ENCODE data around the gene GAL3ST3. TPM values are rescaled to one million over a fixed set of nuclear protein-coding genes. Genes with fewer than 3 reads are reported as not detected.
"Not testable (repeated sequence)": the region's sequence is repeated elsewhere in the genome, so short reads cannot be mapped to it uniquely, and the experiment has no call there.

GAL3ST3 gene
- total and polyA plus RNA-seq, 2 experiments from 2014 or later = 0.80 to 1.1 TPM

DNA sequence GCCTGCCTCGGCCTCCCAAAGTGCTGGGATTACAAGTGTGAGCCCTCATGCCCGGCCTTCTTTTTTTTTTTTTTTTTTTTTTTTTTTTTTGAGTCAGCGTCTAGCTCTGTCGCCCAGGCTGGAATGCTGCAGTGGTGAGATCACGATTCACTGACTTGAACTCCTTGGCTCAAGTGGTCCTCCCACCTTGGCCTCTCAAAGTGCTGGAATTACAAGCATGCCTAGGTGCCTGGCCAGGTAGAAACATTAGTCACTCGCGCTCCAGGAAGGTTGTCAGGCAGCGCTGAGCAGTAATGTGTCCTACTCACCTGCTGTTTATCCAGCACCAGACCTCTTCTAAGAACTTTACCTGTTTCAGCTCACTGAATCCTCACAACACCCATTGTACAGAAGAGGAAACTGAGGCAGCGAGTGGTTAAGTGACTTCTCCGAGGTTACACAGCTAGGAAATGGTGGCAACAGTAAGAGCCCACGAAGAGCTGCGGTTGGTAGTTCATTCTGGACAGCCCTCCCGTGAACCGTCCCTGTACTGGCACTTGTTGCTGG, 37.6 kb downstream of the GAL3ST3 start:
- 47% methylated on average over 13 of the region's 14 CpGs for WGBS (ENCODE audit: low lambda C conversion rate, missing lambda C conversion rate)
- Histone ChIP-seq H3K4me3 (no peak overlapping the region), H3K4me2 (peak overlapping the region; percentile 56), H3K27ac (no peak overlapping the region), H4K20me1 (ENCODE audit: insufficient read depth, poor library complexity, severe bottlenecking) (no peaks in the 10 kb centered on the region), H3K9me2 (replicated peaks; ENCODE audit: insufficient read depth) (no peaks in the 10 kb centered on the region), H3K36me3 (replicated peaks; ENCODE audit: insufficient read depth, low read depth) (no peaks in the 10 kb centered on the region), H3K4me1 (ENCODE audit: insufficient read depth) (no peaks in the 10 kb centered on the region), H3K27me3 (peaks cover 22% of the 10 kb centered on the region), H2AFZ (no peak overlapping the region), H3K9me3 (ENCODE audit: low read depth) (no peaks in the 10 kb centered on the region), H3K79me2 (no peaks in the 10 kb centered on the region)
- TF ChIP-seq EZH2phosphoT487 (IDR thresholded peaks at IDR 0.05; ENCODE audit: low read depth, severe bottlenecking, unreplicated experiment) = no peak
- TF ChIP-seq, protein P1, sequence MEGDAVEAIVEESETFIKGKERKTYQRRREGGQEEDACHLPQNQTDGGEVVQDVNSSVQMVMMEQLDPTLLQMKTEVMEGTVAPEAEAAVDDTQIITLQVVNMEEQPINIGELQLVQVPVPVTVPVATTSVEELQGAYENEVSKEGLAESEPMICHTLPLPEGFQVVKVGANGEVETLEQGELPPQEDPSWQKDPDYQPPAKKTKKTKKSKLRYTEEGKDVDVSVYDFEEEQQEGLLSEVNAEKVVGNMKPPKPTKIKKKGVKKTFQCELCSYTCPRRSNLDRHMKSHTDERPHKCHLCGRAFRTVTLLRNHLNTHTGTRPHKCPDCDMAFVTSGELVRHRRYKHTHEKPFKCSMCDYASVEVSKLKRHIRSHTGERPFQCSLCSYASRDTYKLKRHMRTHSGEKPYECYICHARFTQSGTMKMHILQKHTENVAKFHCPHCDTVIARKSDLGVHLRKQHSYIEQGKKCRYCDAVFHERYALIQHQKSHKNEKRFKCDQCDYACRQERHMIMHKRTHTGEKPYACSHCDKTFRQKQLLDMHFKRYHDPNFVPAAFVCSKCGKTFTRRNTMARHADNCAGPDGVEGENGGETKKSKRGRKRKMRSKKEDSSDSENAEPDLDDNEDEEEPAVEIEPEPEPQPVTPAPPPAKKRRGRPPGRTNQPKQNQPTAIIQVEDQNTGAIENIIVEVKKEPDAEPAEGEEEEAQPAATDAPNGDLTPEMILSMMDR (IDR thresholded peaks at IDR 0.05; ENCODE audit: poor library complexity) = no peak
- DNase-seq (ENCODE audit: low spot score) = peak; percentile 73

DNA sequence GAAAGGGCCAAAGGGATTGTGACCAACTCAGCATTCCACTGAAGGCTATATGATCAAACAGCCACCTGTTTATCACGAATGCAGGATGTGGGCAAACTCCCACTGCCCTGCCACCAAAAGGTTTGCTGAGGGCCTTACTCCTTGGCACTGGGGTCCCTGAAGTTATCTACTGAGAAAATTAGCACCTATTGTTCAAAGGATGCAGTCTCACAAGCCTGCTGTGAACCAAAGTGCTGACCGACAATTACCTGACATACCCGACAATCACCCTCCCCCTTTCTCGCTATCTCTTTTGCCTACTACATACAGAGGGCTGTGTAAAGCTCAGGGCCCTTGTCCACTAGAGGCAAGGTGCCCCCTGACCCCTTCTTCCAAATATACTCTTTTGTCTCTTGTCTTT, 38.9 kb downstream of the GAL3ST3 start:
- H3K9me3 ChIP-seq (ENCODE audit: low read depth); H4K20me1 ChIP-seq (ENCODE audit: insufficient read depth, poor library complexity, severe bottlenecking); H2AFZ ChIP-seq; DNase-seq (ENCODE audit: low spot score); H3K4me3 ChIP-seq; H3K9me2 ChIP-seq (replicated peaks; ENCODE audit: insufficient read depth); H3K4me1 ChIP-seq (ENCODE audit: insufficient read depth); H3K27ac ChIP-seq; H3K79me2 ChIP-seq; H3K36me3 ChIP-seq (replicated peaks; ENCODE audit: insufficient read depth, low read depth); H3K4me2 ChIP-seq: not testable (repeated sequence)
- H3K27me3 ChIP-seq = peaks cover 22% of the 10 kb centered on the region
- WGBS (ENCODE audit: low lambda C conversion rate, missing lambda C conversion rate) = 62% methylated on average over 4 of the region's 4 CpGs

DNA sequence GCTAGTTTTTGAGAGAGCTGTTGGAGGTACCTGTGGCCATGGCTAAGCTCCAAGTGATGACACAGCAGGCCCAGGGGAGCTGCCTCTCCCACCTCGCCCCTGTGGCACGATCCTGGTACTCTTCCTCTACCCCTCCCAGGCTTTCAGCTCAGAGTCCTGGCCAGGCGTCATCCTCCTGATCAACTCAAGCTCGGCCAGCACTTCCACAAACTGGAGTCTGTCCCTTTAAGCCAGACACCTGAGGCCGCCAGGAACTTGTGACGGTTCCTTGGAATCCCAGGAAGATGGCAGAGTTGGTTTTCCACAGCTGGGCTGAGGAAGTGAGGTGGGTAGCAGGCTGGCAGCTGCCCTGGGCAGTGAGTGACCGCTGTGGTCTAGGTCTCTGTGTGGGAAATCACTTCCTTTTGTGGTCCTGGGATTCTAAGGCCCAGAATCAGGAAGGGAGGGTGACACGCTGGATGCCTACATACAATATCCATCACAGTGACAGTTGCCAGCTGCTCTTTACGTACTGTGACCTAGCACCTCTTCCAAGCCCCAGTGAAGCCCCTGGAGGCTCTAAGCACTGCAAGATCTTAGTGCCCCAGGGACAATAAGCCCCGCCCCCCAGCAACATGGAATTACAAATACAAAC, 40.4 kb downstream of the GAL3ST3 start:
- Histone ChIP-seq H3K4me1 (ENCODE audit: insufficient read depth) (no peaks in the 10 kb centered on the region), H3K79me2 (peaks cover 10% of the 10 kb centered on the region), H3K27me3 (peaks cover 22% of the 10 kb centered on the region), H3K4me3 (no peak overlapping the region), H2AFZ (no peak overlapping the region), H3K4me2 (no peak overlapping the region), H3K27ac (no peak overlapping the region), H3K36me3 (replicated peaks; ENCODE audit: insufficient read depth, low read depth) (no peaks in the 10 kb centered on the region), H4K20me1 (ENCODE audit: insufficient read depth, poor library complexity, severe bottlenecking) (no peaks in the 10 kb centered on the region), H3K9me2 (replicated peaks; ENCODE audit: insufficient read depth) (no peaks in the 10 kb centered on the region), H3K9me3 (ENCODE audit: low read depth) (no peaks in the 10 kb centered on the region)
- 59% methylated on average over 10 of the region's 10 CpGs for WGBS (ENCODE audit: low lambda C conversion rate, missing lambda C conversion rate)
- DNase-seq (ENCODE audit: low spot score) = no peak
- TF ChIP-seq, protein P1 (IDR thresholded peaks at IDR 0.05; ENCODE audit: poor library complexity) = no peak
- TF ChIP-seq EZH2 (IDR thresholded peaks at IDR 0.05; ENCODE audit: borderline replicate concordance) = no peak
- TF ChIP-seq EZH2phosphoT487 (IDR thresholded peaks at IDR 0.05; ENCODE audit: low read depth, severe bottlenecking, unreplicated experiment) = no peak

DNA sequence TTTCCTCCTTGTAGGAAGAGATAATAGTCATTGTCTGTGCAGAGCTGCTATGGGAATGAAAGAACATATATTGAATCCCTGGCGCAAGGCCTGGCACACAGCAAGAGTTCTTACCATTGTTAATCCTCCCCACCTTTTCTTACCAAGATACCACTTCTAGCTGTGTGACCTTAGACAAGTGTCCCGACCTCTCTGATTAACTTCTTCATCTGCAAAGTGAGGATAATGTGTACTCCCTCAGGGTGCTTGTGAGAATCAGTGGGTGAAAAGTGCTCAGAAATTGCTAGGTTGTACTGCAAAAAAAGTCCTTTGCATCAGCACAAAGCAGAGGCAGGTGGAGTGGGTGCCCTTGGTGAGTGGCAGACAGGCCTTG, 40.9 kb downstream of the GAL3ST3 start:
- no peaks in the 10 kb centered on the region for H4K20me1 ChIP-seq (ENCODE audit: insufficient read depth, poor library complexity, severe bottlenecking)

More for the DNA sequence above, 40.9 kb downstream of the GAL3ST3 start:
- Histone ChIP-seq H3K36me3 (replicated peaks; ENCODE audit: insufficient read depth, low read depth) (no peaks in the 10 kb centered on the region), H3K4me2 (no peak overlapping the region), H3K27me3 (peaks cover 21% of the 10 kb centered on the region), H2AFZ (no peak overlapping the region), H3K9me3 (ENCODE audit: low read depth) (no peaks in the 10 kb centered on the region), H3K4me1 (ENCODE audit: insufficient read depth) (no peaks in the 10 kb centered on the region), H3K9me2 (replicated peaks; ENCODE audit: insufficient read depth) (no peaks in the 10 kb centered on the region), H3K4me3 (no peak overlapping the region), H3K79me2 (peaks cover 15% of the 10 kb centered on the region), H3K27ac (no peak overlapping the region)
- TF ChIP-seq EZH2phosphoT487 (IDR thresholded peaks at IDR 0.05; ENCODE audit: low read depth, severe bottlenecking, unreplicated experiment) = no peak
- TF ChIP-seq EZH2 (IDR thresholded peaks at IDR 0.05; ENCODE audit: borderline replicate concordance) = no peak
- TF ChIP-seq, protein P1 (IDR thresholded peaks at IDR 0.05; ENCODE audit: poor library complexity) = no peak
- 91% methylated on average over 2 of the region's 2 CpGs for WGBS (ENCODE audit: low lambda C conversion rate, missing lambda C conversion rate)
- DNase-seq (ENCODE audit: low spot score) = no peak
